HAP-1 (cell line): ENCODE results near the gene JPH3.

Experiments used
- DNase-seq, 2 experiments: peaks; one replicate each; pipeline ENCODE4 v3.0.0-alpha.2; 2016 to 2020; ENCODE audit warnings: low spot score in 2 of 2
- H3K27me3 ChIP-seq: fragments of 250-450 bp; sonication (Bioruptor Pico); 2 replicates; pipeline ENCODE4 v1.5.1; 2020; ENCODE audit warnings: low read depth, mild to moderate bottlenecking, moderate library complexity
- H3K36me3 ChIP-seq: fragments of 250-450 bp; sonication (Bioruptor Pico); replicated peaks from 2 replicates; pipeline ENCODE4 v1.5.1; 2020; ENCODE audit warnings: mild to moderate bottlenecking
- H3K4me1 ChIP-seq: fragments of 250-450 bp; sonication (Bioruptor Pico); 2 replicates; pipeline ENCODE4 v1.5.1; 2020; ENCODE audit warnings: mild to moderate bottlenecking
- H3K4me3 ChIP-seq: fragments of 250-450 bp; sonication (Bioruptor Pico); 2 replicates; pipeline ENCODE4 v1.5.1; 2020; ENCODE audit warnings: mild to moderate bottlenecking, moderate library complexity
- H3K9me3 ChIP-seq: fragments of 250-450 bp; sonication (Bioruptor Pico); 2 replicates; pipeline ENCODE4 v1.5.1; 2020; ENCODE audit warnings: mild to moderate bottlenecking, moderate library complexity
- in situ Hi-C: fragments of 300-500 bp; cut with MboI; formaldehyde crosslinking; loops from 3 replicates; pipeline ENCODE4 v1.14.3; 2020; ENCODE audit warnings: low sequenced_read_pairs, inconsistent platforms, mixed read lengths

JPH3 gene

DNA sequence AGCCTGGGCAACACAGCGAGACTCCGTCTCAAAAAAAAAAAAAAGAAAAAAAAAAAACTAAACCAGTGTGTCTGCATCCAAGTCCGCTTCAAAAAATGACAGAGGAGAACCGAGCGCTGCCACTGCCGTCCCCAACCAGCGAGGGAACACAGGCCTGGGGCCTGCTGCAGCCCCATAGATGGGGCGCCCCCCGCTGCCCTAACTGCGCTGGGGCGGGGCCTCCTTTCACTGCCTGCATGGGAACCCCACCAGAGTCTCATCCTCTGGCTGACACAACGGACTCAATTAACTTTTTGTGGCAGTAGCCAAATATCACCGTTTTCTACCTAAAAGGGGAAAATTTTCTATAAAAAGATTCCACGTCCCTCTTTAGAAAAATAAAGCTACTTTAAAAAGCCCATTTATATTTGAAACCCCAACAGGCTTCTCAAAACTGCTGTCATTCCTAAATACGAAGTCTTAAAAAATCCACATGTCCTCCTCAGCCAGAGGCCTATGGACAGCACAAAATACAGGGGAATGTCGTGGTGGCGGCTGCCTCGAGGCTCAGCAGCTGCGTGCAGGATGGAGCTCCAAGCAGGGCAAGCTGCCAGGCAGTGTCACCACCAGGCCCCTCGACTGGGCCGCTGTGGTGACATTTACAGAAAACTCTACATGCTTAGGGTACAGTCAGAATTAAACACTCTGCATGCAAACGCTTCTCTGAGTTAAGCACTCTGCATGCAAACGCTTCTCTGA, 133.1 kb downstream of the JPH3 start:
- no peaks in the 10 kb centered on the region for H3K9me3 ChIP-seq
- no peaks in the 10 kb centered on the region for H3K4me1 ChIP-seq
- H3K27me3 ChIP-seq, result no peaks in the 10 kb centered on the region
- H3K36me3 ChIP-seq, result peaks cover 10% of the 10 kb centered on the region
- in situ Hi-C loops, result no loop called here
- H3K4me3 ChIP-seq, result no peak overlapping the region
- DNase-seq, result no peak

DNA sequence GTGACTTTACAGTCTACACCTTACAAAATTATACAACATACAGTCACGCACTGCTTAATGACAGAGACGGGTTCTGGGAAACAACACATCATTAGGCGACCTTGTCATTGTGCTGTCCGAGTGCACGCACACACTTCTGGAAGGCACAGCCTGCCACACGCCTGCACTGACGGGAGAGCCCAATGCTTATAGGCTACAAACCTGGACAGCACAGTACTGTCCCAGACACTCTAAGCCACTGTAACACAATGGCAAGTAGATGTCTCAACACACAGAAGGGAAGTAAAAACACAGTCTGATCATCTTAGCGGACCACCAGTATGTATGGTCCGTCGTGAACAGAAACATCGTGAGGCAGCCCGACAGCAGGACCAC, 133.7 kb downstream of the JPH3 start:
- no peak for DNase-seq
- no peaks in the 10 kb centered on the region for H3K9me3 ChIP-seq
- no peaks in the 10 kb centered on the region for H3K27me3 ChIP-seq
- no peak overlapping the region for H3K4me3 ChIP-seq
- H3K4me1 ChIP-seq, result no peaks in the 10 kb centered on the region
- peaks cover 7% of the 10 kb centered on the region for H3K36me3 ChIP-seq
- in situ Hi-C loops, result no loop called here

DNA sequence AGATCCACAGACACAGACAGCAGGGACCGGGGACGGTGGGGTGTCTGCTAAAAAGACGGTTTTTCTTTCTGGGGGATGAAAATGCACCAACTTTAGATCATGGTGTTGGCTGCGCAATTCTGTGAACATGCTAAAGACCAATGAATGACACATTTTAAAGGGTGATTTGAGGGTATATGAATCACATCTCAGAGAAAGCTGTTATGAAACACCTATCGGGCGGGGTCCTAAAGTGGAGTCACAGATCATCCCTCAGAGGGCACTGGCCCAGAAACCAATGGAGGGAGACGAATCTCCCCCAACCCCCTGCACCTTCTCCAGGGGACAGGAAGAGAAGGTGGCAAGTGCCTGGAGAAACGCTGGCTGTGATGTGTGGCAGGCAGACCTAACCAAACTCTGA, 137.5 kb downstream of the JPH3 start:
- Histone ChIP-seq H3K27me3 (no peaks in the 10 kb centered on the region), H3K36me3 (peaks cover 15% of the 10 kb centered on the region)
- in situ Hi-C loops, result no loop called here

DNA sequence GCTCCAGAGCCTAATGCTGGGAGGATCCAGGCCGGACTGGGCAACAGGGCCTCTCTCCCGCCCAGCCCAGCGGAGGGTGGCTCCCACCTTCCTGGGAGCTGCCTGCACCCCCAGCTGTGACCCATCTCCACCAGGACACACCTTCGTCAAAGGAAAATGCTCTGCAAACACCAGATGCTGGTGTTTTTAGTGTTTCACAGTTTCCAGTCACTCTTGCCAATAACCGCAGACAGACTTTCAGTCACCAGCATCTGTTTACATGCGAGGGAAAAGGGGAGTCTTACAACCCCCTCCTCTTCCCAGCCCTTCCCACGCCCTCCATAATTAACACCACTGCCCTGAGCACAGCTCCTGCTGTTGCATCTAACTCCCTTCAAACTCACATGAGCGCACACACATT, 138.1 kb downstream of the JPH3 start:
- no peaks in the 10 kb centered on the region for H3K4me1 ChIP-seq
- H3K9me3 ChIP-seq, result no peaks in the 10 kb centered on the region
- no peak for DNase-seq
- no peak overlapping the region for H3K4me3 ChIP-seq
- in situ Hi-C loops, result no loop called here
- H3K27me3 ChIP-seq, result no peaks in the 10 kb centered on the region
- peaks cover 21% of the 10 kb centered on the region for H3K36me3 ChIP-seq

More for the DNA sequence above, 137.5 kb downstream of the JPH3 start:
- DNase-seq, result no peak
- Histone ChIP-seq H3K4me3 (no peak overlapping the region), H3K9me3 (no peaks in the 10 kb centered on the region), H3K4me1 (no peaks in the 10 kb centered on the region)

DNA sequence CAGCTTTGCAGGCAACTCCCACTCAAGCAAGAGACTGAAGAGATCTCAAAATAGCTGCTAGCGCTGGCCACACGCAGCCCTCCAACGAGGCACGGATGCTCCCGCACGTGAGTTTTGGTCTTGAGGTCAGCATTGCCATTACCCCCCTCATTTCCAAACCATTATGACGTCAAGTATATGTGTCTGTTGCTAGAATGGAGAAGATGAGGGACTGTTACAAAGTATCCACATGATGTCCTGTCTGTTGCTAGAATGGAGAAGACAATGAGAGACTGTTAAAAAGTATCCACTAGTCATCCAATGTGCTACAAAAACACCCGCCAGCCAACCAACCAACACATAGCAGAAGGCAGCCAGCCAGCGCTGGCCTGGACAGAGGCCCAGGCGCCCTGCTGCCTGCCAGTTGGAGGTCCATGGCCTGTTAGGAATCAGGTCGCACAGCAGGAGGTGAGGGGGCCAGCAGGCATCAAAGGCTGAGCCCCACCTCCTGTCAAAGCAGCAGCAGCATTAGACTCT, 138.7 kb downstream of the JPH3 start:
- no peak for DNase-seq
- Histone ChIP-seq H3K4me1 (no peaks in the 10 kb centered on the region), H3K36me3 (peaks cover 24% of the 10 kb centered on the region), H3K27me3 (no peaks in the 10 kb centered on the region), H3K9me3 (no peaks in the 10 kb centered on the region), H3K4me3 (no peak overlapping the region)
- in situ Hi-C loops, result no loop called here

DNA sequence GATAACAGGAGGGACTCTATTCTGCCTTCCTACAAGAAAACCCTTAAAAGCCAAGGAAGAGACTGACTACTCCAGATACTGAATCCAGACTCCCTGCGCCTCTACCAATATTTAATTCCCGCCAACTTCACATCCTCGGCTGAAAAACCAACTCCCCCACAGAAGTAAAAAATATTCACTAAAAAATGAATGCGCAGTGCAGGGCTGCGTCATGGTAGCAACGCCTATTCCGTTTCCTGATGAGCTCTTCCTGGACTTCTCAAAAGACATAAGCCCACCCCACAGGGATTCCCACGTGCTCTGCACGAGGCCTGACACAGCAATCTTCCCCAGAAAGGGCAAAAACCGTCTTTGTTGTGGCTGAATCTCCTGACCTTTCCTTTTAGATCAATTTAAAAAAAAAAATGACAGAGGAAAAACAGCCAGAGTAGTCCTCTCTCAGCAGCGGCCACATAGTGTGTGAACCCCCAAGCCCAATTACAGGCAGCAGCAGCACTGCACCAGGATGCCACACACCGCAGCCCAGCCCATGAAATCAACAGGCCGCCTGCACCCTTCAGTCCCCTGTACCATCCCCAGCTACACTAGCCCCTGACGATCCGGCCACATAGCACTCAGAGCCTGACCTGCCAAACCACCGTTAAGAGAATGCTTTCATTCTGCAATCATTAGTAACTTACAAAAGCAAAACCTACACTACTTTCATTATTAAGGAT, 139.6 kb downstream of the JPH3 start:
- peaks cover 32% of the 10 kb centered on the region for H3K36me3 ChIP-seq
- in situ Hi-C loops, result no loop called here
- no peak overlapping the region for H3K4me3 ChIP-seq
- no peaks in the 10 kb centered on the region for H3K9me3 ChIP-seq
- no peak for DNase-seq
- no peaks in the 10 kb centered on the region for H3K4me1 ChIP-seq
- H3K27me3 ChIP-seq, result no peaks in the 10 kb centered on the region

DNA sequence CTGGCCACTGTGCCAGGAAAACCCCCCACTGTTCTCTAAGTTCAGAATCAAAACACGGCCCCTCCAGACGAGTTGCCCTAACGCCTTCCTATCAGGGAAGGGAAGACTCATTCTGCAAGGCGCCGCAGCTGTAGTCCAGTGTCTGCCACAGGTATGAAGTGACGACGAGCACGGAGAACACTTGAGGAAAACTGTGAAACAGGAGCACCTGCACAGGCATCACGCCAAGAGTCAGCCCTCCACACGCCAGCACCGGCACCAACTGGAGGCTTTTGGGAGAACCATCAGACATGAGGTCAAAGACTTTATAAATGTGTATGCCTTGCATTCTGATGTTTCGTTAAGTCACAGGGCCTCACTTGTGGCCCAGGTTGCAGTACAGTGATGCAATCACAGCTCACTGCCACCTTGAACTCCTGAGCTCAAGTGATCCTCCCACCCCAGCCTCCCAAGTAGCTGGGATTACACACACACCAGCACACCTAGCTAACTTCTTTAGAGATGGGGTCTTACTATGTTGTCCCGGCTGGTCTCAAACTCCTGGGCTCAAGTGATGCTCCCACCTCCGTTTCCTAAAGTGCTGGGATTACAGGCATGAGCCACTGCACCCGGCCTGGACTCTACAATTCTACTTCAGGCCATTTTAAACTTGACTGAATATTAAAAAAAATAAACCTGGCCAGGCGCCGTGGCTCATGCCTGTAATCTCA, 140.6 kb downstream of the JPH3 start:
- no peaks in the 10 kb centered on the region for H3K4me1 ChIP-seq
- DNase-seq, result no peak
- H3K27me3 ChIP-seq, result no peaks in the 10 kb centered on the region
- H3K36me3 ChIP-seq, result peaks cover 39% of the 10 kb centered on the region
- no peaks in the 10 kb centered on the region for H3K9me3 ChIP-seq
- in situ Hi-C loops, result no loop called here
- no peak overlapping the region for H3K4me3 ChIP-seq

DNA sequence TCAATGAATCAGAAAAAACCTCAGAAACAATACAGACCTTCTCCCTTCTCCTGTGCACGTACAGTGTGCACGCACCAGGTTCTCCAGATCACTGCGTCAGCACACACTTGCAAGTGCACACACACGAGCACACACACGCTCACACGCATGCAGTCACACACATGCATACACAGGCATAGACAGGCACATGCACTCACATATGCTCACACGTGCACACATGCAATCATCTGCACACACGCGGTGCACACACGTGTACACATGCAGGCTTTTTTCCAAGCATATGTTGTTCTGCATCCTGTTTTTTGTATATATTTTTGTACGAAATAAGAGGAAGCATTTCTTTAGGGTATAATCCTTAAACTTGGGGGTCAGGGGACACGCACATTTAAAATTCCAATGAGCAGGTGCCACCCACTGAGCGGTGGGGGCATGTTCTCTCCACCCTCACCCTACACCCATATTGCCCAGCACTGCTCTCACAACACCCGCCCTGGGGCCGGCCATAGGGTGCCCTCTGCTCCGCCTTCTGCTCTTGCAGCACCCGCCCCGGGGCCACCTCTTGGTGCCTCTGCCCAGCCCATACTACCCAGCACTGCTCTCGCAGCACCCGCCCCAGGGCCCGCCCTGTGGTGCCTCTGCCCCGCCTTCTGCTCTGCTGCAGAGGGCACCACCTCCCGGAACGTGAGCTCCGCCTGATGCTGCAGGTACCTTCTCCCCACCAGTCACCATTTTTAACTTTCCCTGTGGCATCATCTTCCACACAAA, 142.6 kb downstream of the JPH3 start:
- Histone ChIP-seq H3K9me3 (no peaks in the 10 kb centered on the region), H3K36me3 (peaks cover 54% of the 10 kb centered on the region), H3K4me3 (no peak overlapping the region), H3K4me1 (no peaks in the 10 kb centered on the region), H3K27me3 (no peaks in the 10 kb centered on the region)
- DNase-seq, result no peak
- in situ Hi-C loops, result no loop called here

DNA sequence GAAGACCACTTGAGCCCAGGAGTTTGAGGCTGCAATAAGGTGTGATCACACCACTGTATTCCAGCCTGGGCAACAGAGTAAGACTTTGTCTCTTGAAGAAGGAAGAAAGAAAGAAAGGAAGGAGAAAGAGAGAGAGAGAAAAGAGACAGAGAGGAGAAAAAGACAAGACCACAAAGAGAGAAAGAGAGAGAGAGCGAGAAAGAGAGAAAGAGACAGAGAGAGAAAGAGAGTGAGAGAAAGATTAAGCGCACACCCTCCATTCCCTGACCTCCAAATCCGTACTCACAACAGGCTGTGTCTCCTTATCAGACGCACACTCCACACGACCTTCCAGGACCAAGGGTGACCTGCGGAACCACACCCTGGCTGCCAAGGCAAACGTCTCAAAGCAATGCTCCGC, 143.9 kb downstream of the JPH3 start:
- no peaks in the 10 kb centered on the region for H3K27me3 ChIP-seq
- H3K9me3 ChIP-seq, result no peaks in the 10 kb centered on the region
- in situ Hi-C loops, result no loop called here
- peaks cover 66% of the 10 kb centered on the region for H3K36me3 ChIP-seq
- H3K4me1 ChIP-seq, result no peaks in the 10 kb centered on the region
- H3K4me3 ChIP-seq, result no peak overlapping the region
- DNase-seq, result no peak
